Pancreas (tissue), 10 donors: ENCODE measurements around the gene EML1. TPM values are rescaled to one million over a fixed set of nuclear protein-coding genes. Genes with fewer than 3 reads are reported as not detected.

Source experiments
- ATAC-seq, 4 donors: fragments of 200-7000 bp; cut with Tn5 transposase; one replicate each; pipeline versions ENCODE4 v1.8.0 to v1.9.1; 2020; ENCODE audit warnings: mild to moderate bottlenecking in 4 of 4, moderate library complexity in 4 of 4
- DNase-seq, 6 donors: peaks; one replicate each; pipeline ENCODE4 v3.0.0-alpha.2; 2020
- FAIRE-seq: peaks from 2 replicates; lab custom pipeline; 2012; peaks lifted over from hg19 to GRCh38; lab: Jason Lieb, UNC
- H3K27ac ChIP-seq, 4 donors: fragments of 200-600 bp; sonication (generic); 1 replicate in 3 of 4; 2 replicates in 1 of 4; pipeline versions ENCODE4 v1.5.0 to v1.8.0; 2020
- H3K27me3 ChIP-seq, 4 donors: fragments of 200-600 bp; one replicate each; pipeline ENCODE4 v1.8.0; 2021
- H3K36me3 ChIP-seq, 3 donors: fragments of 200-600 bp; sonication (generic) in 1 of 3; one replicate each; pipeline versions ENCODE4 v1.5.0 to v1.8.0; 2020 to 2021
- H3K4me1 ChIP-seq, 3 donors: fragments of 200-600 bp; one replicate each; pipeline ENCODE4 v1.8.0; 2021
- H3K4me3 ChIP-seq, 4 donors: fragments of 200-600 bp; sonication (generic) in 2 of 4; one replicate each; pipeline versions ENCODE4 v1.5.0 to v1.8.0; 2020 to 2021
- H3K9me3 ChIP-seq, 4 donors: fragments of 200-600 bp; one replicate each; pipeline ENCODE4 v1.8.0; 2021
- WGBS, 2 donors: extraction: QIAGEN DNeasy Blood & Tissue Kit; methylation state at CpG; one replicate each; pipeline ENCODE4 v1.1.7; 2013; 5-methylcytosine and 5-hydroxymethylcytosine counted together
- intact Hi-C, 3 donors: fragments of 100-400 bp; cut with DNase I; formaldehyde crosslinking; loops; one replicate each; pipeline versions ENCODE4 v1.11.1 to v1.14.2; 2022
- polyA plus RNA-seq, 2 donors: library from polyadenylated mRNA; stranded (reverse); fragments of 200-250 nt; gene quantifications; one replicate each; pipeline ENCODE4 v1.2.3, GENCODE V29; 2013
- total RNA-seq, 6 donors: library from RNA; stranded (reverse); fragmentation: NEBNext Ultra II Directional in 4 of 6; extraction: Animal tissue kit (Norgen Biotek cat#: 25700) in 4 of 6; gene quantifications; one replicate each; pipeline versions ENCODE4 v1.2.1 to v1.2.4, GENCODE V29; 2021 to 2023
- TF ChIP-seq, protein P1 (sequence below), 4 donors: fragments of 200-600 bp; sonication (generic) in 3 of 4; IDR thresholded peaks; one replicate each; pipeline versions ENCODE4 v1.5.0 to v1.8.0; 2021; ENCODE audit warnings: antibody characterized with exemption in 4 of 4
- donor health status: healthy with polysubstance abuse.
- donor health status: DM: no; HTN: no; CAD: no; lungs with moderate emphysema.
- donor health status: DM: no; HTN: no; CAD: no.
- donor health status: control.
- donor health status: control.
- donor health status: Bipolar disorder and iron deficiency.
- donor health status: DM: yes; HTN: yes; CAD: no.
- donor health status: DM: no; HTN: no; CAD: no.
- donor health status: DM: no; HTN: no; CAD: no.
- donor health status: DM: yes; HTN: yes; CAD: no.

EML1 gene
- total and polyA plus RNA-seq, 8 donors, result 3.8 to 13.4 (median 9.7) TPM

DNA sequence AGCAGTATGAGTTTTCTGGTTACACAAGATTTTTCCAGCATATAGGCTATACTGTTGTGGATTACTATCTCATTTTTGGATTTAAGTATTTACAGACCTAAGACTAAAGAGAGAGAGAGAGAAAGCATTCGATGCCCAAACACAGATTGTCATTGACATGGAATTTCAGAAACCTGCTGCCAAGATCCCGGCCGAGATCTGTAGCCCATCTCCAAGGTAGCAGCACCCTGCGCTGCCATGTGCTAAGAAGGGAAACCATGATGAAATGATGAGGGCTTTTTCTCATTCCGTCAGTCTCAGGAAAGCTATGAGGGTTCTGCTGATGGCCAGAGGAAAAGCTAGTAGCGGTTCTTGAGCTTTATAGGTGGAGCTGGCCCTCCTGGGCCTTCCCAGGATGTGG lies 136.4 kb downstream of the EML1 start:
- DNase-seq, result no peak
- WGBS, 2 donors, result 91 to 95% methylated on average over 6 of the region's 6 CpGs
- H3K9me3 ChIP-seq, result no peaks in the 10 kb centered on the region
- intact Hi-C loops, result no loop called here
- no peaks in the 10 kb centered on the region for H3K27me3 ChIP-seq
- no peak for ATAC-seq
- no peaks in the 10 kb centered on the region for H3K4me1 ChIP-seq
- H3K4me3 ChIP-seq, result no peak overlapping the region
- no peak overlapping the region for H3K27ac ChIP-seq
- TF ChIP-seq, protein P1, sequence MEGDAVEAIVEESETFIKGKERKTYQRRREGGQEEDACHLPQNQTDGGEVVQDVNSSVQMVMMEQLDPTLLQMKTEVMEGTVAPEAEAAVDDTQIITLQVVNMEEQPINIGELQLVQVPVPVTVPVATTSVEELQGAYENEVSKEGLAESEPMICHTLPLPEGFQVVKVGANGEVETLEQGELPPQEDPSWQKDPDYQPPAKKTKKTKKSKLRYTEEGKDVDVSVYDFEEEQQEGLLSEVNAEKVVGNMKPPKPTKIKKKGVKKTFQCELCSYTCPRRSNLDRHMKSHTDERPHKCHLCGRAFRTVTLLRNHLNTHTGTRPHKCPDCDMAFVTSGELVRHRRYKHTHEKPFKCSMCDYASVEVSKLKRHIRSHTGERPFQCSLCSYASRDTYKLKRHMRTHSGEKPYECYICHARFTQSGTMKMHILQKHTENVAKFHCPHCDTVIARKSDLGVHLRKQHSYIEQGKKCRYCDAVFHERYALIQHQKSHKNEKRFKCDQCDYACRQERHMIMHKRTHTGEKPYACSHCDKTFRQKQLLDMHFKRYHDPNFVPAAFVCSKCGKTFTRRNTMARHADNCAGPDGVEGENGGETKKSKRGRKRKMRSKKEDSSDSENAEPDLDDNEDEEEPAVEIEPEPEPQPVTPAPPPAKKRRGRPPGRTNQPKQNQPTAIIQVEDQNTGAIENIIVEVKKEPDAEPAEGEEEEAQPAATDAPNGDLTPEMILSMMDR (IDR thresholded peaks at IDR 0.05), result no peak
- no peaks in the 10 kb centered on the region for H3K36me3 ChIP-seq
- FAIRE-seq, result no peak

DNA sequence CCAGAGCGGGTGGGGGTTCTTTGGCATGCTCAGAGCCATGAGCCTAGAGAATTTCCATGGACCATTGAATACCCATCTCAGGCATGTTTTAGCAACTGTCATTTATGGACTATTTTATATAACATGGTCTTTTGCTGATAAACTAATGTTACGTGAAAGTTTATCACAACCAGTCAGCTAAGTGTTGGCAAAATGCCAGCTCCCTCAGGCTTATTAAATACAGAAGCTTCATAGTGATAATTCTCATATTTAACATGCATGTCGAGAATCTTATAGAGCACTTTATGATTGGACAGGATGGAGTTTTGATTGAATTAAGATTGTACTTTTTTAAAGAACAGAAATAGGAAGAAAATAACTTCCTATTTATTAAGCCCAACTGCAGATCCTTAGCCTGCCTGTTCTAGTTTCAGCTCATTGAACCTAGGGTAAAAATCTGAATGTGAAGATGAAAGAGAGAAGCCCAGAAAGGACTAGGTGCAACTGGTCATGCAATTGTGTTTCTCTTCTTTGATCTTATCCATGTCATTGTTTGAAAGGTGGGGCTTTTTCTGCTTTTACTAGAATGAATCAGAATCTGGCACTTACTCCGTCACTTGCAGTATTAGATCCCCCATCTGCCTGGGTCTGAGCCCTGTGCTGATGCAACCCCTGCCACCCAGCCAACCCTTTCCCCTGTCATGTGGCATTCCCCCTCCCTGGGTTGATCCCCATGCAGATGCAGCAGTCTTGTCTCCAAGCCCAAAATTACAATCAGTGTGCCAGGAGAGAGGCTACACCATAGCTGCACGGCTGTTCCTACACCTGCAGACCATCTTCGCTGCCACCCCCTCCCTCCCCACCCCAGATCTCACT lies 137.4 kb downstream of the EML1 start:
- TF ChIP-seq, protein P1 (IDR thresholded peaks at IDR 0.05), result no peak
- intact Hi-C loops, result no loop called here
- Histone ChIP-seq H3K4me1 (no peaks in the 10 kb centered on the region), H3K9me3 (no peaks in the 10 kb centered on the region), H3K4me3 (no peak overlapping the region), H3K27me3 (no peaks in the 10 kb centered on the region), H3K36me3 (no peaks in the 10 kb centered on the region), H3K27ac (no peak overlapping the region)
- DNase-seq (no peak), FAIRE-seq (no peak), ATAC-seq (no peak)
- WGBS, 2 donors, result 74 to 82% methylated on average over 6 of the region's 6 CpGs

DNA sequence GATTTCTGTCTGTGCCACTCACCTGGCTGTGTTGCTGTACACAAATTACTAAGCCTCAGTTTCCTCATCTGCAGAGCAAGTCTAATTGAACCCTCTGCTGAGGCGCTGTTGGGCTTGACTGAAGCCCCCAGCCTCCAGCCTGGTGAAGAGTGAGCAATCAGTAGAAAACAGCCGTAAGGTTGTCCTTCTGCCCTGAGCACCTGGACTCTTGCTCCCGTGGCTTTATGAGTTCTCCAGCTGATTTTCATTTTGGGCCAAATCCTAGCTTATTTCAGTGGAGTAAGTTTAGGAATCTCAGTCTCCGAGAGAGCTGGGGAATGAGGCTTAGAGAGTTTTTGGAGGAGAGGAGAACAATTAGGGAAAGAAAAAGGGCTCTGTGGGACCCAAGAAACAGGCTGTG lies 138.1 kb downstream of the EML1 start:
- Histone ChIP-seq H3K27ac (no peak overlapping the region), H3K27me3 (no peaks in the 10 kb centered on the region), H3K4me1 (no peaks in the 10 kb centered on the region), H3K4me3 (no peak overlapping the region), H3K36me3 (no peaks in the 10 kb centered on the region), H3K9me3 (no peaks in the 10 kb centered on the region)
- TF ChIP-seq, protein P1 (IDR thresholded peaks at IDR 0.05), result no peak
- intact Hi-C loops, result no loop called here
- ATAC-seq (no peak), FAIRE-seq (no peak), DNase-seq (no peak)
- 93% methylated on average over 4 of the region's 4 CpGs for WGBS, 2 donors

DNA sequence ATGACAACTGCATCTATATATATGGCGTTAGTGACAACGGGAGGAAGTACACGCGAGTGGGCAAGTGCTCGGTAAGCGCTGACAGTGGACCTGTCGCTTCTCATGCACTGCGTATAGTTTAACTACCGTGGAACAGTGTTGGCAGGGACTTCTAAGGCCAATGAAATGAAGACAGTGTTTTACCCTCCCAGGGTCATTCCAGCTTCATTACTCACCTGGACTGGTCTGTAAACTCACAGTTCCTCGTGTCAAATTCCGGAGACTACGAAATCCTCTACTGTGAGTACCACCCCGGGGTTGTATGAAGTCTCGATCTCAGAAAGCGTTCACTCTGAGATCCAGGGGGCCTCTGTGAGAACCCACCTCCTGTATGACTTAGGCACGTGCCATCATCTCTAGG lies 142.8 kb downstream of the EML1 start:
- no peak for ATAC-seq
- intact Hi-C loops, result no loop called here
- no peak for DNase-seq
- TF ChIP-seq, protein P1 (IDR thresholded peaks at IDR 0.05), result no peak
- no peak for FAIRE-seq
- no peaks in the 10 kb centered on the region for H3K27me3 ChIP-seq
- no peaks in the 10 kb centered on the region for H3K4me1 ChIP-seq
- H3K4me3 ChIP-seq, result no peak overlapping the region
- WGBS, 2 donors, result 96% methylated on average over 16 of the region's 16 CpGs
- no peaks in the 10 kb centered on the region for H3K9me3 ChIP-seq
- no peak overlapping the region for H3K27ac ChIP-seq
- peaks cover 0 to 5% (median 0%) of the 10 kb centered on the region in 3 donors for H3K36me3 ChIP-seq
